ENCODE measurements around the gene STMP1.
"Not testable (repeated sequence)": the region's sequence is repeated elsewhere in the genome, so short reads cannot be mapped to it uniquely, and the experiment has no call there.

STMP1 gene
- 15.5 to 60.4 (median 33.8) reads per million in 18 experiments for total RNA-seq

DNA sequence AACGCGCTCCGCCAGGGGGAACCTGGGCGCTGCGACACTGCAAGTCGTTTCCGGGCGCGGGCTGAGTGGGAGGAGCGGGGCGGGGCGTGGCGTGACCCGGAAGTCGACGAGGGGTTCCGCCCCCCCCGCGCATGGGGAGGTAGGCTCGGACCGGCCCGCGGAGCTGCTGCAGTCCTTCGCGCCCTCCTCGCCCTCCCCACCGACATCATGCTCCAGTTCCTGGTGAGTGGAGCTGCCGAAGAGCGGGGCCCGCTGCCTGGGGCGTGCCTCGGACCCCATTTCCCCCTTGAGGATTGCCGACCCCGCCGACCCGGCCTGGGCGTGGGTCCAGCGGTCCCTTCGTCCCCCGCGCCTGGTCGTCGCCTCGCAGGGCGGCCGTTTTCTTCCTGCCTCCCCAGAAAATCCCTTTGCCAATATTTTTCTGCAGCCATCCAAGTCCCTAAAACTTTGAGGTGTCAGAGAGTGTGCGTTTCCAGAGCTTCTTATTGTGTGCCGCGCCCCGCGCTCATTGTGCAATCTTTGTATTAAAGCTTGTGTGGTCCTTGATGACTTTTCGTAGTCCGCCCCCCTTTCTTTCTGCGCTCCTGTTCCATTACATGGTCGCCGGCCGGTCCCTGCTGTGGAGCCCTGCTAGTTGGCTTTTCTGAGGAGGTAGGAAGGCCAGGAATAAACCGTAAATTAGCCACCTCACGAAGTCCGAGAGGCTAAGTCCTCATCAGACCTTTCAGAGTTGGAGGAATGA is at the start of gene STMP1:
Gene STMP1, plus strand, starts transcription at position 142 of the 742 bp plus-strand sequence.
- peak; percentile 97 for DNase-seq

GRCh38 chr7:135616136-135616535 is 46.2 kb upstream of the STMP1 start:
- no peak for DNase-seq

GRCh38 chr7:135617781-135618180 is 44.5 kb upstream of the STMP1 start:
- no peak for DNase-seq

DNA sequence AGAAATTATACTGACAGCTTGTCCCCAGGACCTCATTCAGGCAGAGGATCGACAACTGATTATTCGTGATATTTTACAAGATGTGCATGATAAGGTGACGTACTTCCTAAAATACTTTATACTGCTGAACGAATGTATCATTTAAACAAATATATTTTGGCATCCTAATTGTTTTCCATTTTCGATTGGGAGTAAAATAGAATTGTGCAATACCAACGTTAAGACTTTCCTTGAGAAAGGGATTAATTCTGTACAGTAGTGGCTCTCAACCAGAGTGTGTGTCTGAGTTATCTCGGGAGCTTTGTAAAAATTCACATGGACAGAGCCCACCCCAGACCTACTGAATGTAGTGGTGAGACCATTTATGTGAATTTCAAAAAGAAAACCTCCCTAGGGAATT is 43.8 kb upstream of the STMP1 start:
- DNase-seq: no peak

GRCh38 chr7:135620447-135620846 is 41.9 kb upstream of the STMP1 start:
- DNase-seq: no peak

DNA sequence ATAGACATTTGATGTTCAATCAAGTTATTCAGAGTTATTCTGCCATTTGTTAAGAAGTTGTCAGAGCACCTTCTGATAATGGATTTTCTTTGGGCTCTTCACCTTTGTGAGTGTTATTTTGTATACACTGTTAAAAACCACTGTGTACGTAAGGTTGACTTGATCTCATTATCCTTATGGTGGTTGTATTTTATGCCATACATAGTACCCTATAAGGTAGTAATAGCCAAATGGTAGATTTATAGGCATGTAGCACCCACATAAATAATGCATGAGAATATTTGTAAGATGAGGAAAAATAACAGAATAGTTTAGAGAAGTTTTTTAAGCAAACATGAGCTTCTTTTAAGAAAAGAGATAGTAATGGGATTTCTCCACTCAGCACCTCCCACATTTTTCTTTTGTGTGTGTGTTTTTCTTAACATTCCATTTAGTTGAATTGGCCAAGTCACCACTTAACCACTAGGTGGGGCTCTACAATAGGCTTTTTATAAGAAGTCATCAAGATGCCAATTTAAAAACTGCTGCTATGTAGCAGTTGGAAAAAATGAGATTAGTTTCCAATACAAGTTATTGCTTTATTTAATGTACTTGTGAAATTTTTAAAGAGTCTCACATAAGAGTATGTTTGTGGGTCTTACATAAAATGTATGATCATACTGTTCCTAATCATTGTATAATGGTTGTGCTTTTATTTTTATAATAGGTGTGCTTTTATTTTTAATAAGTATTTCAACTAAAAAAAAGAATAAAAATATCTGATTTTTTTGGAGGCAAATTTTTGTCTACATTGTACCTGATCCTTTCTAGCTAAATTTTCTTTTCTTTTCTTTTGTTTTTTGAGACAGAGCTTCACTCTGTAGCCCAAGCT is 41.1 kb upstream of the STMP1 start:
- peak; percentile 58 to 61 for DNase-seq

DNA sequence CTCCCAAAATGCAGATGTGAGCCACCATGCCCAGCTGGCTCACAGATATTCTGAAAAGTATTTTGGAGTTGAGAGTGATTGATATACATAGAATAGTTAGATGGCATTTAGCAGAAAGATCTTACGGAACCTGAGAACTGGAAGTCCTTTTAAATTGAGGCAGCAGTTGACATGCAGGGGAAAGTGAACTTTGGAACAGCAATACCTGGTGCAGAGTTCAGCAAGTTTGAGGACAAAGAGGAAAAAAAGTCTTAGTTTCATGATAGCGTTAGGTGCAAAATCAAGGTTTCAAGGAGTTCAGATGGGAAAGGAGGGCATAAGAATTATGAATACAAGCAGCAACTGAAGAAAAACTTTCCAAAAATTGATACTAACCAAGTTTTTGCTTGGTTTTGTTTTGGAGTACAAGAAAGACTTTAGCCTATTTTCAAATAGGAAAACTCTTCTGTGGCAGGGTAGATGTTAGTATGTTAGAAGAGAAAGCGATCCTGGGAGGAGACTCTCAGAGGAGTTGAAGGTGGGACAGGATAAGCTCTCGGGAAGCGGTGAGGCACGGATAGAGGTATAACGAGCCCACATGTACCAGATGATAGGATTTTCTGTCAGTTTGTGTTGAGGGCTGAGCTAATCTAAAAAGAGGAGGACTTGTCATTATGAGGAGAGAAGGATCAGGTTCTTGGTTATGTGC is 28.0 kb upstream of the STMP1 start:
- no peak for DNase-seq

GRCh38 chr7:135639690-135640089 is 22.6 kb upstream of the STMP1 start:
- DNase-seq: not testable (repeated sequence)

- peak in 1 of 2 donors; percentile 7 for DNase-seq
Measured at GRCh38 chr7:135644154-135644553, 18.2 kb upstream of the STMP1 start.

GRCh38 chr7:135644729-135645128 is 17.6 kb upstream of the STMP1 start:
- DNase-seq: no peak

DNA sequence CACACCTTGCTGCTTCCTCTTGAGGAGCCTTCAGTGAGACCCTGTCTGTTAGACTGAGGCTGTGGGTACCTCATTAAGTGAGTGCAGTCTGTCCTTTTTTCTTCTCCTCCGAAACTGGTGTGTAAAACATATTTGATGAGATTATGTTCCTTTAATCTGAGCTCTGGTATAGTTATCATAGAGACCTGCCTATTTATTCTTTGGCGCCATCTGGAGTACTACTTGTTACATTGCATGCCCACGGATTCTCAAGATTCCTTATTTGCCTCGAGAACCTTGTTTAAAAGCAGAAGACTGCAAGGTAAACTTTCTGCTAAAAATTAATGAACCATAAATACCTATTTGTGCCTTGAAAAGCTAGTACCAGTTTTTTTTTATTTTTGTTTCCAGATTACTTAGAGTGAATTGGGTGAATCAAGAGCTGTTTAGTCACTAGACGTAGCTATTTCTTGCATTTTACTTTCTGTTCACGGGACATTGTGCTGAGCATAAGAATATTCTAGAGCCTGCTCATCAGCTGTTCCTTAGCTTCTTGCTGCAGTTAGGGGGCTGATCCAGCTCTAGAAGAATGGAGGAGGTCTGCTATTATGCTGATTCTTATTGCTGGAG is 16.9 kb upstream of the STMP1 start:
- DNase-seq: peak; percentile 48 to 57

- DNase-seq: no peak
Measured at GRCh38 chr7:135647755-135648154, 14.6 kb upstream of the STMP1 start.

- DNase-seq: no peak
Measured at GRCh38 chr7:135648235-135648634, 14.1 kb upstream of the STMP1 start.

DNA sequence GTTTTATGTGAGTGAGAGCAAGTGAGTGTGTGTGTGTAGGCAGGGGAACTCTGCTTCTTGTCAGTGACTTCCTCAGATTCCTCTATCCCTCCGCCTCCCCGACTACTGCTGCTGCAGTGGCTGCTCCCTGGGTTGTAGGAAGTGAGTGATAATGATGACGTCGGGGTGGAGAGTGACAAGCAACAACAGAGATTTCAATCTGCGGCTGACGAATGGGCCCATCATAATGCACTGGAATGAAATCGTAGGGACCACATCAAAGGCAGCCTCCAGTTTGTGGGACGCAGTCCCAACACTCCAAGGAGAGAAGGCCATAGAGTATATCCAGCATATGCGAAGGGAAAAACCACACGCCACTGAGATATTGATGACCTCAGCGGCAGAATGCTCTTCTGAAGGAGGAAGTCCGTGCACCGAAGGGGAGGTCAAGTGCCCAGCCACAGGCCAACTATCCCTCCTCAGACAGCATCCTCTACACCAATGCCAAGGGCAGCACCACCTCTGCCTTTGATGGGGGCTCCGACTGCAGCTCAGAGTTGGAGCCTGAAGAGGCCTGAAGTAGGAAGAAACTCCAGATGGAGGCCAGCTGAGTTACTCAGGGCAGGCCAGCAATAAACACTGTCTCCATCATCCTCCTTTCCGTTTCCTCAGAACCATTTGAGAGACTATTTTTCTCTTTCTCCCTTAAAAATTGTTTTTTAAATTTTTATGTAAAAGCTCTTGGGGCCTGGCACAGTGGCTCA is 11.3 kb upstream of the STMP1 start:
- DNase-seq: peak; percentile 81 to 91

DNA sequence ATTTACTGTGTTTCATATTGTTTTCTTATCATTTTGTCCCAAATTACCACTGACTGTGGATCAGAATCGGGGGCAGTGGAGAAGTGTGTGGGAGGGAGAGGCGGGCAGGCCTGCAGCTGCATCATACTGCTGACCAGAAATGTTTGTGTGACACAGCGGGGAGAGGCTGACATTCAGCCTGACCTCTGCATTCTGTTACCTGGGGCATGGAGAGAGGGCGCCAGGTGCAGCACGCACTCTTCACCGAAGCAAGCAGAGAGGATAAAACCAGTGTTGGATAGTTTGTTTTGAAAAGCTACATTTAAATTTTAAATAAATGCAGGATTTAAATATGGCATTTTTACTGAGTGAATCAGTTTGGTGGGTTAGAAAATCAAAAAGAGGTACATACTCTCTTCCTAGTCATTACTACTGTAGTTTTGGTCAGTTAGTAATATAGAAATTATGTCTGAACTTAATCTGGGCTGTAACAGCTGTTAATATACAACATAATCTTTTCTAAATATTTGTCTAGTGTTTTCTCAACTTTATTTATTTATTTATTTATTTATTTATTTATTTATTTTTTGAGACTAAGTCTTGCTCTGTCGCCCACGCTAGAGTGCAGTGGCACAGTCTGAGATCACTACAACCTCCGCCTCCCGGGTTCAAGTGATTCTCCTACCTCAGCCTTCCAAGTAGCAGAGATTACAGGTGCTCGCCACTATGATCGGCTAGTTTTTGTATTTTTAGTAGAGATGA is 8.8 kb upstream of the STMP1 start:
- DNase-seq: peak in 1 of 2 donors; percentile 8

DNA sequence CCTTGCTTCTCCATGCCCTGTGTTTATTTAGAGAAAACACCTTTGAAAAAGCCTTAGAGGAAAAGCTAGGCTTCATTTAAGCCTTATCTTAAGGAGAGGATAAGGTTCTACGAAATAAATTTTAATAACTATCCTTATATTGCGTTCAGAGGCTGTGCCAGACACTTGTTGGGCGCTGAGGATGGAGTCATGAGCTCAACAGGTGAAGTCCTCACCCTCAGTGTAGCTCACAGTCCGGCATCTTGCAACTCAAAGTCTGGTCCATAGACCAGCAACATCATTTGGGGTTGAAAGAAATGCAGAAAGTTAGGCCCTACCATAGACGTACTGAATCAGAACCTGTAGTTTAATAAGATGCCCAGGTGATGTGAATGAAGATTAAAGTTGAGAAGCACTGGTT is 3.8 kb upstream of the STMP1 start:
- DNase-seq: no peak

DNA sequence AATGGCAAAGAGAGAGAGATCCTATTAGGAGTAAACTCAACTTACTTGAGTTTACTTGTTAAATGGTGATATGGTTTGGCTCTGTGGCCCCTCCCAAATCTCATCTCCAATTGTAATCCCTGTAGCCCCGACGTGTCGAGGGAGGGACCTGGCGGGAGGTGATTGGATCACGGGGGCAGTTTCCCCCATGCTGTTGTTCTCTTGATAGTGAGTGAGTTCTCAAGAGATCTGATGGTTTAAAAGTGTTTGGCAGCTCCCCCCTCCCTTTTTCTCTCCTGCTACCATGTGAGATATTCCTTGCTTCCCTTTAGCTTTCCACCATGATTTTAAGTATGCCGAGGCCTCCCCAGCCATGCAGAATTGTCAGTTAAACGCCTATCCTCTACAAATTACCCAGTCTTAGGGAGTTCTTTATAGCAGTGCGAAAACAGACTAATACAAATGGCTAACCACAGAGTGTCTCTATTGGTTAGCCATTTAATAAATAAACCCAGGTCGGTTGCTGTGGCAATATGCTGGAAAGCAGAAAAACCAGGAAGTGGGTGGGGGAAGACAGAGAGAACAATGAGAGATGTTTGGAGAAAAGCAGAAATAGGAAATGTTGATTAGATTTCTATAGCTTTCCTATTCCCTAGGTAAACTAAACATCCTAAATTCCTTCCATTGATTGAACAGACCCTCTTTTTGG is 3.0 kb upstream of the STMP1 start:
- DNase-seq: peak; percentile 3 to 58

DNA sequence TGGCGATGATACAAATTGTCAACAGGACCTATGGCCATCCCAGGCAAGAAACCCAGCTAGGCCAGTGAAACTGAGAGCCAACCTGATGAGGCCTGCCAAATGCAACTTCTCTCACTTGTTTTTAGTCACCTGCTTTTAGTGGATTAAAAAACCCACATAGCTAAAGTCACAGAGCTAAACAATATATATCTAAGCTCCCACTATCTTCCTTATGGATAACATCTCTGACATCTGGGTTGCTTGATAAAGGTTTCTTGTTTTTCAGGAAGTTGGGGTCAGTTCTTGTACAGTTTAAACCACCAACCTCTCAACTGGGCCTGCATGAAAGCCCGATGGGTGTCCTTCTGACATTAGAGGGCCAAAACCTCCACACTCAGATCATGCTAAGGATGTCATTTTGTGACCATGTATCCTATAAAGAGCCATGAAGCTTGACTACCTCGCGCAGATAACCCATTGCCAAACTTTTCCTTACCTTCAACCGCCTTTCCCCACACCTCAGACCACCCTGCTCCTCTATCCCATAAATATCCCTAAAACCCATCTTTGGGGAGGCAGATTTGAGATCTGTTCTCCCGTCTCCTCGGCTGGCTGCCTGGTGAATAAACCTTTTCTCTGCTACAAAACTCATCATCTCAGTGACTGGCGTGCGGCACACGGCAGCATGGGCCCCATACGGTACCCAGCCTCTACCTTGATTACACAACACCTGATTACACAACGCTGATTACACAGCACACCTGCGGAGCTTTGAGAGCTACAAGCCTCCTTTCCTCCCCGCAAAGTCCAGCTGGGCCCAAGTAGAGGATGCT is 797 bp upstream of the STMP1 start:
- DNase-seq: no peak

- no peak for DNase-seq
Measured at GRCh38 chr7:135662123-135662372, 266 bp upstream of the STMP1 start.

DNA sequence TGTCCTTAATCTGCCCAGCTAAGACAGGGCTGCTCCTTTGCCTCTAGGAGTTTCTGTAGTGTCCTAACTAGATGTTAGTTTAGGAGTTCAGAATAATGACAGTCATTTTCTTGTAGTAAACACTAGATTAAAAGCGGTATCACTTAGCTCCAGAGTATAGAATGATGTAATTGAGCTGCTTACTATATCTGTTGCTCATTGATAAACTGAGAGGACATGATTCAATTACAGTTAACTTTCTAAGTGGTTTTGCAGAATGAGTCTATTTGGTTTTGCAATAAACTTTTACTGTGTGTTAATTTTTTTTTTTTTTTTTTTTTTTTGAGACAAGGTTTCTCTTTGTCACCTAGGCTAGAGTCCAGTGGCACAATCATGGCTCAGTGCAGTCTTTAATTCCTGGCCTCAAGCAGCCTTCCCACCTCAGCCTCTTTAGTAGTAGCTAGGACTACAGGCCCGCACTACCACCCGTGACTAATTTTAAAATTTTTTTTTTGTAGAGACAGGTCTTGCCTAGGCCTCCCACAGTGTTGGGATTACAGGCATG is 1.8 kb downstream of the STMP1 start:
- peak in 1 of 2 donors; percentile 15 for DNase-seq

Measured in inflammatory macrophage (primary cell).